ENCODE results near the gene SUGCT.
A peak's percentile ranks its signal among the peaks of the same experiment; 100 is the strongest.
"Not testable (repeated sequence)": the region's sequence is repeated elsewhere in the genome, so short reads cannot be mapped to it uniquely, and the experiment has no call there.

The SUGCT gene

DNA sequence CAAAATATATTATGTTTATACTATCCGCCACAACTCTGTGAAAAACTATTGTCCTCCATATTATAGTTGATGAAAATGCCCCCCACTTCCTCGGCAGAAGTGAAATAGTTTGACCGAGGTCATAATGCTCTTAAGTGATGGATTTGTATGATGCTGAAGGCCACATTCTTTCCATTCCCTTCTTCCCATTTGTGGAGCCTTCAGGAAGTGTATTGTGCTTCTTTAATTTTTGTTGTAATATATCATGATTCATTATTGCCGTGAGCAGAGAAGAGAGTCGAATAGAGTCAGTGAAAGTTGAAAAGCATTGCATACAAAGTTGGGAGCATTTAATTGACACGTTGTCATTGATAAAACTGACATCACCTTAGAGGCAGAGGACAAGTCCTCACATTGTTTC, 460.3 kb downstream of the SUGCT start:
- DNase-seq = no peak

GRCh38 chr7:40595832-40596231, 461.0 kb downstream of the SUGCT start:
- DNase-seq = no peak

- no peak for DNase-seq
Measured at GRCh38 chr7:40597517-40597916, 462.7 kb downstream of the SUGCT start.

- no peak for DNase-seq
Measured at GRCh38 chr7:40598915-40599314, 464.1 kb downstream of the SUGCT start.

DNA sequence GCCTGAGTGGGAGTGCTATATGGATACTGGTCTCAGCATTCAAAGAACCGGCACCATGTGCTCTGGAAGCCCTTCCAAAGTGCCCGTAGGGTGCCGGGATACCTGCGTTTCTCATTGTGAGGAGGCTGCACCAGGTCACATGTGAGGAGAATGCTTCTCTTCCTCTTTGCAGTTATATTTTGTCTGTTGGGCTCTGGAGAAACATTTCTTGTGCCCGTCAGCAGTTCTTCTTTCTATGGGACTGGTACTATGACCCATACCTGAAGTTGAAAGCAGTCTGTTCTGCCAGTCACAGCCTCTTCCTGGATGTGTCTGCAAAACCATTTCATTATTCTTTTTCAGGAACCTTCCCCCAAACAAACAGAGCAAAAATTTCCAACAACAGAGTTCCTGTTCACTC, 465.0 kb downstream of the SUGCT start:
- DNase-seq = no peak

DNA sequence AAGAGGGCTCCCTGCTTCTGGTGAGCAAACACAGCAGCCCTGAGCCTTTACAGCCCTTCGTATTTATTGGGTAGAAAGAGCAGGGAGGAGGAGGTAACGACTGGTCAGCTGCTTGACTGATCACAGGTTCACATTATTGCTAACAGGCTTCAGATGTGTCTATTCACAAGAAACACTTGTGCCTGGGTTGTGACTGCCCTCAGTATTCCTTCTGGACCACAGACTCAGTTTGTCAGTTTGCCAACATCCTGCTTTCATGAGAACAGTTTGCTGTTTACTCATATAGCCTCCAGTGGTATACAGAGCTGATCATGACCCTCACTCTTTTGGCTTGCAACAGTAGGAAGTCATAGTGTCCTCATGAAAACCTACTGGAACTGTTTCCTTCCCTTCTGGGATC, 467.5 kb downstream of the SUGCT start:
- not testable (repeated sequence) for DNase-seq

DNA sequence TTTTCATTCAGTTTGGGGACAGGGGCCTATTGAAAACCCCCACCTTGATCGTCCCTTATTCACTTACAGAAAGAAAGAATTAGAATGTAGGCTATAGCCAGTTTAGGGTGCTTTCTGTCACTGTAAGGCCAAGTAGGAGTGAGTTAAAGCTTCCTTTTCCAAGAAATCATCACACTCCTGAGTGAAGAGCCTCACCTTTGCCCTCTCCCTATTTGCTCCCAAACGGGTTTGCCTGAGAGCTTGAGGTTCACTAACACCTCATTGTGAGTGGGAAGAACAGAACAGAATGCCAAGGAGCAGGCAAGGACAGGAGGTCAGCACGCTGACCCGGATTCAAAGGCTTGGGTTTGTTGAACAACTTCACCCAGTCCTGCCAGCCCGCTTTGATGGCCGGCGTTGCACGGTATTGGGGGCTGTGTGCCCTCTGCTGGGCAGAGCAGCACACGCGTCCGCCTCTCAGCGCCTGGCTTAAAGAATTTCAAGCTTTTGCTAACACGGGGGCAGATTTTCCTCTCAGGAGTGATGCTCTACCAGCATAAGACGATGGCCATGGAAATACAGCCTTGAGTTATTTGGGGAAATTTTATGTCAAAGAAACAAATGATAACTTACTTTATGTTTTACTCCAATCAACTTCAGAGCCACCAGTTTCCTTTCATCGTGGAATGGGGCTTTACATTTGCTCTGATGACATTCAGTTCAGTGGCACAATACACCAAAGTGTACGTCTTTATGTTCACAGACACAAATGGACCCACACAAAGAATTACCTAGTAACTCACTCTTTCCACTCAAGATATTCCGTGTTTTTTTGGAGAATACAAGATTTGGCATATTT, 470.0 kb downstream of the SUGCT start:
- DNase-seq = peak; percentile 59

DNA sequence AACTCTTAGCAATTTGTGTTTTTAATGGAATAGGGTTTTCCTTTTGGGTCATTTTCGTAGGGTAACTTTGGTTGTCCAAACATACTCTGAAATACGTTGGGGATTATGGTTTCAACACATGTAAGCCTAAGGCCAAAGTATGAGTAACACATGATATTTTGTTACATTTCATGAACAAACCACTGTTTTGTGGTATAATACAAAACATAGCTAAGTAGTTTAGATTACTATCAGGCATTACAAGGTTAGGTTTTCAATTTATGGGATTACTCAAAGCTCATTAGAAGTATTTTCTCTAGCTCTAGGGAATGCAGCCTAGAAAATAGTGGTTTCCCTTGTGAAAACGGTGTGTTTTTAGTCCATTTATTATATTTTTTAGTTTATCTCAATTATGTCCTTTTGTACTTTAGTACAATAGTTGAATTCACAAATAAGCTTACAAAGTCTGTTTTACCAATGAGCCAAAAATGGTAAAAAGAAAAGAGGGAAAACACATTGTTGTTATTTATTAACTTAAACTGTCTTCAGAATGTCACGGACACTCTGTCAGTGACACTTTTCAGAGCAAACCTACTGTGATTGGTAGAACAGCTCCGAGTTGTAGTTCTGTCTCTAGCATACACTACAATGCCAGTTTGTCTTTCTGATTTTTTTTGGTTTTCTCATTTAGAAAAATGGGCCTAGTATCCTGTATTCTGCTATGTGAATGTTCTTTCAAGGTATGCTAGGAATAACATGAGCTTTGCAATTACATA, 473.7 kb downstream of the SUGCT start:
- DNase-seq = no peak

- no peak for DNase-seq
Measured at GRCh38 chr7:40610461-40610860, 475.7 kb downstream of the SUGCT start.

DNA sequence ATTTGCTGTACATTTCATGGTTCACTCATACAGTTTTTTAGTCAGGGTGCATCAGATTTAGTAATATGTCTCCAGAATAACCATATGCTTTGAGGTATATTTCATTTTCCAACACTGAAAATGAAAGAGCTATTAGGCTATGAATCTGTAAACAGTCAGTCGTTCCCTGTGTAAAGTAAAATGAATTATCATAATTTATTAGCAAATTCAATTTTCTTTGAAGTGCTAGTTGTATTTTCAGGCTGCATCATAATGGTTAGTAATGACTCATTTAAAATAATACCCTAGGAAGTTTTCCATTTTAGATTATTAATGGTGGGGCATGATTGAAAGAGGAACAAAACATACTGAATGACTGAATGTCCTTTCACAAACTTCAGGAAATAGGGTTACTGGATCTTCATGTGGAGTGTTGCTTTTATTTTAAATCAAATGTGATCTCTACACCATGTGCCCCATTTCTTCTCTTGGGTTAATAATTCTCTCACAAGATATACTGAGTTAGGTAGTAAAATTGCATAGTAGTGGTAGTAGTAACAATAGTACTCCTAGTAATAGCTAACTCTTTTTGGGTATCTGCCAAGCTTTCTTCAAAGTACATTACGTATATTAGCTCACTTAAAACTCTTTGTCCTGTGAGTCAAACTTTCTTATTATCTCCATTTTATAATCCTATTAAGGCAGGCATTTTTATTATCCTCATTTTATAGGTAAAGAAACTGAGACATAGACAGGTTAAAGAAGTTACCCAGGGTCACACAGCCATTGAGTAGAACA, 476.5 kb downstream of the SUGCT start:
- DNase-seq = no peak

DNA sequence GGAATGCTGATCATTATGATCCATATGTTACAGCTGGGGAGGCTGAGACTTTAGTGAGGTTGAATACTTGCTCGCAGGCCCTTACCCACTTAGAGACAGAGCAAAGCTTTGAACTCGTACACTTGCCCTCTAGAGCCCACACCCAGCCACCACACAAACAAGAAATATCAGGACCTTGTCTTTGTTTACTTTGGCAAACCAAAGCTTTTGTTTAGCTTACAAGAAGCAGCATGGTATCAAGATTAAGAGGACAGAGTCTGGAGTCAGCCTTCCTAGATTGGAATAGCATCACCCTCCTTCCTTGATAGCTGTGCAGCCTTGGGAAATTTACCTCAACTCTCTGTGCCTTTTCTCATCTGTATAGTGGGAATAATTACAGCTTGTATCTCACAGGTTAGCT, 477.5 kb downstream of the SUGCT start:
- no peak for DNase-seq

- DNase-seq = no peak
Measured at GRCh38 chr7:40619647-40620046, 484.8 kb downstream of the SUGCT start.

GRCh38 chr7:40621592-40621998, 486.8 kb downstream of the SUGCT start:
- DNase-seq = no peak

- no peak for DNase-seq
Measured at GRCh38 chr7:40622941-40623501, 488.2 kb downstream of the SUGCT start.

DNA sequence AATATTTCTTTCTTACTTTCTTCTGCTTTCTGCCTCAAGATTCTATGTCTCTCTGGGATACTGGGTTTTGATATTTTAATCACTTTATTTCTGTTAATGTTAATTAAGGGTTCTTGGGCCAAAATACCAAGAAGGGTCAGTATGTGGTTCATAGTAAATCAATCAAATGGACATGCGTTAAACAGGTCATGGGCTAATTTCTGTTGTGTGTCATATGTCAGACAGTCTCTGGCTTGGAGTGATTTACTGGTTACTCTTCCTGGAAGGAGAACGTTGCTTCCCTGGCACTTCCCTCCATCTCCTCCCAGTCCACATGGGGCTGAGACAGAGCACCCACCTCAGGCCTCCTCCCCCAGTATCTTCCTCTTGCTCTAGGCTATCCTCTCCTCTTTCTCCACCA, 489.1 kb downstream of the SUGCT start:
- DNase-seq = no peak

DNA sequence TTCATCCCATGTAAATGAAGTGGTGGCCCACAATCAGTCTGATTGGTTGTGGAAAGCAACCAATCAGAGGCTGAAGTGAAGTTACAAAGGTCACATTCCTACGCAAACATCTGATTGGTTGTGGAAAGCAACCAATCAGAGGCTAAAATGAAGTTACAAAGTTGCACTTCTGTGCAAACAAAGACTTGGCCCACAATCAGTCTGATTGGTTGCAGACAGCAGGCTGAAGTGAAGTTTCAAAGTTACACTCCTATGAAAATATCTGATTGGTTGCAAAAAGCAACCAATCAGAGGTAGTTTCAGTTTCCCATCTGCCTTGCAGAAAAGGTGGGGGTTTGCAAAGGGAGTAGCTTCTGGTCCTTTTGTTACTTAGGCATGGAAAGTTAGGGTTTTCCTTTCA, 492.6 kb downstream of the SUGCT start:
- DNase-seq = not testable (repeated sequence)

GRCh38 chr7:40629891-40630290, 495.1 kb downstream of the SUGCT start:
- no peak for DNase-seq

DNA sequence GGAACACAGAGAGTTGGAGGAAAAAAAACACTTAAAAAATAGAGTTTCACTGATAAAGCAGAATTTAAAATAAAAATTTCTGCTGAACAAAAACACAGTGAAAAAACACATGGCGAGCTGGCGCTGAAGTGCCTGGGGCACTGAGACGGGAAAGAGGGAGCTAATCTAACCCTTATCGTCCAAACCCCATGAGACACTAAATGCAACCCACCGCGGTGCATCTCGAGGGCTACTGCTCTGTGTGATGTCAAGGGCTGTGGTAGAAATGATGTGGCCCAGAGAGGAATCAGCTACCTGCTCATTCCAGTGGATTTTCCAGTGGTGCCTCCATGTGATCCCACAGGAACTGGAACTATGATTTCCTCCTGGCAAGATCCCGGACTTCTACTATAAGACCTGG, 499.3 kb downstream of the SUGCT start:
- no peak for DNase-seq

DNA sequence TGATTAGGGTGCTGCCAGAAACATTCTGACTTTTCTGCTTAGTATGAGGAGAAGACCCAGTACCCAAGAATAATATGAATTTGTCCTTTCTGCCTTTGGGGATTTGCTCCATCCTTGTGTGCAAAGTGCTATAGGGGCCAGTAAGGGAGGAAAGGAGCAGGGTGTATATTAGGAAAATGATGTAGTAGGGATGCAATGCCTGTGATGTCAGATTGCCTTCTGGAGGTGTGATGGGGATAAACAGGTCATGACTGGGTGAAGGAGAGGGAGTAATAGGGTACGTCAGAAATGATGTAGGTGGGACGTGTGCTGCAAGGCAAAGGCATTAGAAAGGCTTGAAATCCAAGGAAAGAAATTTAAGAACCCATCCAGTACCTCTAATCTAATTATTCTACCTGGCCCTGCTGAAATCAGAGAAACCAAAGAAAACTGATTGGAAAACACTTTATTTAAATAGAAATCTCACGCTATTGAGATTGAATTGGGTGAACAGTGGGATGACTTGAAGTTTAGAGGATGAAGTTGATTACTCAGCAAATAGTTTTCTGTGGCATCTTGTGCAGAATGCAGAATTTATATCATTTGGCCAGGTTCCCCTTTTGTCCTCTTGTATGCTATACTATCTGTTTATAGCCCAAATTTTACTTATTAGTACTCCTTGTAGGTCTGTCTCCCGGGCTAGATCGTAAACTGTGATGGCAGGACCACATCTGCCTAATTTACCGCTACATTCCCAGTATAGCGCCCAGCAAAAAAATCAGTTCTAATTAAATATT, 503.9 kb downstream of the SUGCT start:
- no peak for DNase-seq

- no peak for DNase-seq
Measured at GRCh38 chr7:40640566-40640965, 505.8 kb downstream of the SUGCT start.

- DNase-seq = no peak
Measured at GRCh38 chr7:40641701-40642100, 506.9 kb downstream of the SUGCT start.

GRCh38 chr7:40643664-40644063, 508.9 kb downstream of the SUGCT start:
- no peak for DNase-seq

All from activated CD8-positive, alpha-beta memory T cell treated with anti-CD3 and anti-CD28 coated beads, Interleukin-2, amount 50 U/mL, for 48 hours (primary cell).